K562 (cell line): Measurements from ENCODE around the gene AGPAT3. TPM values are rescaled to one million over a fixed set of nuclear protein-coding genes. Genes with fewer than 3 reads are reported as not detected.
A peak's percentile ranks its signal among the peaks of the same experiment; 100 is the strongest.

ENCODE experiments used
- ARID1B ChIP-seq: fragments of 450-650 bp; IDR thresholded peaks from 2 replicates; pipeline ENCODE4 v1.6.1; 2016; ENCODE audit warnings: antibody characterized with exemption, mild to moderate bottlenecking, inconsistent platforms
- BDP1 ChIP-seq: IDR thresholded peaks from 3 replicates; pipeline ENCODE4 v1.6.1; 2011; ENCODE audit not compliant: insufficient read length, insufficient read depth
- HMG20B ChIP-seq: fragments of 250-450 bp; sonication (Bioruptor Pico); IDR thresholded peaks from 2 replicates; pipeline ENCODE4 v1.5.0; 2021; ENCODE audit warnings: mild to moderate bottlenecking
- RBFOX2 ChIP-seq: fragments of 200-400 bp; formaldehyde crosslinking; IDR thresholded peaks from 2 replicates; pipeline ENCODE4 v1.6.1; 2017; ENCODE audit warnings: low read depth, mild to moderate bottlenecking, low read length, moderate library complexity
- RBM25 ChIP-seq: fragments of 200-400 bp; formaldehyde crosslinking; IDR thresholded peaks from 2 replicates; pipeline ENCODE4 v1.6.1; 2018; ENCODE audit warnings: low read length, low read depth, moderate library complexity; ENCODE audit not compliant: severe bottlenecking
- SRSF3 ChIP-seq: fragments of 200-400 bp; formaldehyde crosslinking; IDR thresholded peaks from 2 replicates; pipeline ENCODE4 v1.6.1; 2016; ENCODE audit warnings: mild to moderate bottlenecking, low read length, moderate library complexity; ENCODE audit not compliant: insufficient read depth
- TCF7 ChIP-seq: sonication (generic); IDR thresholded peaks from 2 replicates; pipeline ENCODE4 v1.6.1; 2016; ENCODE audit warnings: antibody characterized with exemption, borderline replicate concordance
- ZKSCAN8 ChIP-seq: fragments of 200-800 bp; sonication (Bioruptor generic); IDR thresholded peaks from 2 replicates; pipeline ENCODE4 v1.6.1; 2016; ENCODE audit warnings: missing genetic modification characterization, missing compliant biosample characterization
- ZNF3 ChIP-seq: fragments of 250-450 bp; sonication (Bioruptor Pico); IDR thresholded peaks from 2 replicates; pipeline ENCODE4 v1.5.0; 2021; ENCODE audit warnings: mild to moderate bottlenecking, moderate library complexity
- polyA plus RNA-seq, 8 experiments: library from polyadenylated mRNA; depleted of rRNA in 4 of 8; stranded (reverse) in 5 of 8; unstranded in 3 of 8; fragments of >200 nt; fragmentation: Nextera tagmentation in 2 of 8; fragmentation: Illumina TruSeq in 1 of 8; extraction: Ambion mirVana in 2 of 8; extraction: Trizol in 1 of 8; gene quantifications; 2 replicates each; pipeline versions ENCODE4 v1.2.1 to v1.2.3, GENCODE V29; 2011 to 2014; ENCODE audit warnings: inconsistent platforms in 1 of 8, missing spikeins in 1 of 8
- total RNA-seq, 7 experiments: library from RNA; depleted of rRNA in 6 of 7; stranded (reverse); fragments of >200 nt in 6 of 7; fragmentation: Illumina TruSeq in 2 of 7; extraction: Trizol in 2 of 7; gene quantifications; 2 replicates each; pipeline versions ENCODE4 v1.2.1 to v1.2.3, GENCODE V29; 2011 to 2021; ENCODE audit warnings: low replicate concordance in 1 of 7
- TF ChIP-seq, protein P1 (sequence below): fragments of 200-800 bp; sonication (Bioruptor generic); IDR thresholded peaks from 2 replicates; pipeline ENCODE4 v1.6.1; 2016; ENCODE audit warnings: missing genetic modification characterization, missing compliant biosample characterization
- TF ChIP-seq, protein P2 (sequence below), 2 experiments: IDR thresholded peaks; 2 replicates each; pipeline ENCODE4 v1.6.1; 2011; ENCODE audit warnings: borderline replicate concordance in 1 of 2, control low read depth in 1 of 2, low read depth in 1 of 2, low read length in 1 of 2, mild to moderate bottlenecking in 1 of 2, mixed read lengths in 1 of 2, moderate library complexity in 1 of 2; ENCODE audit not compliant: insufficient read depth in 1 of 2, insufficient read length in 1 of 2, poor library complexity in 1 of 2, severe bottlenecking in 1 of 2; ENCODE audit errors: extremely low read depth in 1 of 2
- TF ChIP-seq, protein P3 (sequence below): fragments of 250-450 bp; sonication (Bioruptor Pico); IDR thresholded peaks from 2 replicates; pipeline ENCODE4 v1.4.0; 2020; ENCODE audit warnings: mild to moderate bottlenecking, moderate library complexity
- TF ChIP-seq, protein P4 (sequence below): sonication (generic); formaldehyde crosslinking; IDR thresholded peaks from 2 replicates; pipeline ENCODE4 v1.8.0; 2023; ENCODE audit warnings: mild to moderate bottlenecking, missing genetic modification reagents

AGPAT3 gene
- total and polyA plus RNA-seq, 9 of the 15 experiments (the other 6 are each of a cell fraction or from before 2014, with no cell fraction given) = 1.5 to 88.4 (median 35.7) TPM

DNA sequence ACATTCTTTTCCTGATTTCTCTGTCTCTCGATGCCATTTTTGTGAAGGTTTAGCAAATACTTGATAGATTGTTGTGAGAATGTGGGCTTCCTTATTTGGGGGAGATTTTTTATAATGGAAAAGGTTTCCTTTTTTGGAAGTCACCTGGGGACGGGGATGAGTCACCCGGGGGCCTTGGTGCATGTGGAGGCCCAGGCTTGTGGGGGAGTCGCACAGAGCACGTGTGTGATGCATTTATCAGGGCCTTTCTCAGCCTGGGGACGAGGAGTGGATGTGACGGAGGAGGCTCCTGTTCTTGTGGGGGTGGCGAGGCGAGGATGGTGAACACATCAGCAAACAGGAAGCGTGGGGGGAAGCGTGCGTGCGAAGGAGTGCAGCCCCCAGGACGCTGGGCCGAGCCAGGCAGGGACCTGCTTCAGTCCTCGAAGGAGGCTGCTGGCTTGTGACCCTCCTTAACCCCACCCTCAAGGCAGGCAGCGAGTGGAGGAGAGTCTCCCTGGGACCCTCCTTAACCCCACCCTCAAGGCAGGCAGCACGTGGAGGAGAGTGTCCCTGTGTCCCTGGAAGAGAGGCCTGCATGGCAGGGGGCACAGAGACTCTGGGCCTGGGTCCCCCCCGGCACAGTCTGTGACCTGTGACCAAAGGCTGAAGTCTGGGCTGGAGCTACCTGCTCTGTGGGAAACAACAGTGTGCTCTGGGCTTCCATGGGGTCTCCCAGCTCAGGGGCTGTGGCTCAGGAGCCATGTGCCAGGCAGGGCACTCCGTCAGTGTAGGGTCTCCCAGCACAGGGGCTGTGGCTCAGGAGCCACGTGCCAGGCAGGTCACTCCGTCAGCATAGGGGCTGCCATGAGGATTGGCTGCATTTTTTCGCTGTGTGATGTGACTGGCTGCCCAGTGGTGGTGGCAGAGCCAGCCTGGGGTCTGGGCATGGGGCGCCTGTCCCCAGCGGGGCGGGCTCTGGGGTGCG, 57.2 kb downstream of the AGPAT3 start (continued):
- no peak for TF ChIP-seq ZNF3 (CRISPR knock-in tag)
- 0 out of 2 replicates have a peak, but pooled peaks have one; percentile 47 for TF ChIP-seq SRSF3
- TF ChIP-seq, protein P1, sequence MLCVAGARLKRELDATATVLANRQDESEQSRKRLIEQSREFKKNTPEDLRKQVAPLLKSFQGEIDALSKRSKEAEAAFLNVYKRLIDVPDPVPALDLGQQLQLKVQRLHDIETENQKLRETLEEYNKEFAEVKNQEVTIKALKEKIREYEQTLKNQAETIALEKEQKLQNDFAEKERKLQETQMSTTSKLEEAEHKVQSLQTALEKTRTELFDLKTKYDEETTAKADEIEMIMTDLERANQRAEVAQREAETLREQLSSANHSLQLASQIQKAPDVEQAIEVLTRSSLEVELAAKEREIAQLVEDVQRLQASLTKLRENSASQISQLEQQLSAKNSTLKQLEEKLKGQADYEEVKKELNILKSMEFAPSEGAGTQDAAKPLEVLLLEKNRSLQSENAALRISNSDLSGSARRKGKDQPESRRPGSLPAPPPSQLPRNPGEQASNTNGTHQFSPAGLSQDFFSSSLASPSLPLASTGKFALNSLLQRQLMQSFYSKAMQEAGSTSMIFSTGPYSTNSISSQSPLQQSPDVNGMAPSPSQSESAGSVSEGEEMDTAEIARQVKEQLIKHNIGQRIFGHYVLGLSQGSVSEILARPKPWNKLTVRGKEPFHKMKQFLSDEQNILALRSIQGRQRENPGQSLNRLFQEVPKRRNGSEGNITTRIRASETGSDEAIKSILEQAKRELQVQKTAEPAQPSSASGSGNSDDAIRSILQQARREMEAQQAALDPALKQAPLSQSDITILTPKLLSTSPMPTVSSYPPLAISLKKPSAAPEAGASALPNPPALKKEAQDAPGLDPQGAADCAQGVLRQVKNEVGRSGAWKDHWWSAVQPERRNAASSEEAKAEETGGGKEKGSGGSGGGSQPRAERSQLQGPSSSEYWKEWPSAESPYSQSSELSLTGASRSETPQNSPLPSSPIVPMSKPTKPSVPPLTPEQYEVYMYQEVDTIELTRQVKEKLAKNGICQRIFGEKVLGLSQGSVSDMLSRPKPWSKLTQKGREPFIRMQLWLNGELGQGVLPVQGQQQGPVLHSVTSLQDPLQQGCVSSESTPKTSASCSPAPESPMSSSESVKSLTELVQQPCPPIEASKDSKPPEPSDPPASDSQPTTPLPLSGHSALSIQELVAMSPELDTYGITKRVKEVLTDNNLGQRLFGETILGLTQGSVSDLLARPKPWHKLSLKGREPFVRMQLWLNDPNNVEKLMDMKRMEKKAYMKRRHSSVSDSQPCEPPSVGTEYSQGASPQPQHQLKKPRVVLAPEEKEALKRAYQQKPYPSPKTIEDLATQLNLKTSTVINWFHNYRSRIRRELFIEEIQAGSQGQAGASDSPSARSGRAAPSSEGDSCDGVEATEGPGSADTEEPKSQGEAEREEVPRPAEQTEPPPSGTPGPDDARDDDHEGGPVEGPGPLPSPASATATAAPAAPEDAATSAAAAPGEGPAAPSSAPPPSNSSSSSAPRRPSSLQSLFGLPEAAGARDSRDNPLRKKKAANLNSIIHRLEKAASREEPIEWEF (CRISPR knock-in tag) = peak; percentile 91
- 0 out of 2 replicates have a peak, but pooled peaks have one; percentile 69 for TF ChIP-seq ZKSCAN8 (CRISPR knock-in tag)
- peak; percentile 80; the same call in 1 of the 2 replicates for TF ChIP-seq TCF7
- TF ChIP-seq, protein P2, sequence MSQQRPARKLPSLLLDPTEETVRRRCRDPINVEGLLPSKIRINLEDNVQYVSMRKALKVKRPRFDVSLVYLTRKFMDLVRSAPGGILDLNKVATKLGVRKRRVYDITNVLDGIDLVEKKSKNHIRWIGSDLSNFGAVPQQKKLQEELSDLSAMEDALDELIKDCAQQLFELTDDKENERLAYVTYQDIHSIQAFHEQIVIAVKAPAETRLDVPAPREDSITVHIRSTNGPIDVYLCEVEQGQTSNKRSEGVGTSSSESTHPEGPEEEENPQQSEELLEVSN (IDR thresholded peaks at IDR 0.05; ENCODE audit: borderline replicate concordance in 1 of 2, extremely low read depth in 1 of 2, insufficient read depth in 1 of 2, insufficient read length in 1 of 2, low read depth in 1 of 2, low read length in 1 of 2, poor library complexity in 1 of 2, severe bottlenecking in 1 of 2) = peak; percentile 91 to 95
- TF ChIP-seq HMG20B = no peak
- TF ChIP-seq RBFOX2 = peak; percentile 76
- TF ChIP-seq BDP1 = no peak
- TF ChIP-seq, protein P3, sequence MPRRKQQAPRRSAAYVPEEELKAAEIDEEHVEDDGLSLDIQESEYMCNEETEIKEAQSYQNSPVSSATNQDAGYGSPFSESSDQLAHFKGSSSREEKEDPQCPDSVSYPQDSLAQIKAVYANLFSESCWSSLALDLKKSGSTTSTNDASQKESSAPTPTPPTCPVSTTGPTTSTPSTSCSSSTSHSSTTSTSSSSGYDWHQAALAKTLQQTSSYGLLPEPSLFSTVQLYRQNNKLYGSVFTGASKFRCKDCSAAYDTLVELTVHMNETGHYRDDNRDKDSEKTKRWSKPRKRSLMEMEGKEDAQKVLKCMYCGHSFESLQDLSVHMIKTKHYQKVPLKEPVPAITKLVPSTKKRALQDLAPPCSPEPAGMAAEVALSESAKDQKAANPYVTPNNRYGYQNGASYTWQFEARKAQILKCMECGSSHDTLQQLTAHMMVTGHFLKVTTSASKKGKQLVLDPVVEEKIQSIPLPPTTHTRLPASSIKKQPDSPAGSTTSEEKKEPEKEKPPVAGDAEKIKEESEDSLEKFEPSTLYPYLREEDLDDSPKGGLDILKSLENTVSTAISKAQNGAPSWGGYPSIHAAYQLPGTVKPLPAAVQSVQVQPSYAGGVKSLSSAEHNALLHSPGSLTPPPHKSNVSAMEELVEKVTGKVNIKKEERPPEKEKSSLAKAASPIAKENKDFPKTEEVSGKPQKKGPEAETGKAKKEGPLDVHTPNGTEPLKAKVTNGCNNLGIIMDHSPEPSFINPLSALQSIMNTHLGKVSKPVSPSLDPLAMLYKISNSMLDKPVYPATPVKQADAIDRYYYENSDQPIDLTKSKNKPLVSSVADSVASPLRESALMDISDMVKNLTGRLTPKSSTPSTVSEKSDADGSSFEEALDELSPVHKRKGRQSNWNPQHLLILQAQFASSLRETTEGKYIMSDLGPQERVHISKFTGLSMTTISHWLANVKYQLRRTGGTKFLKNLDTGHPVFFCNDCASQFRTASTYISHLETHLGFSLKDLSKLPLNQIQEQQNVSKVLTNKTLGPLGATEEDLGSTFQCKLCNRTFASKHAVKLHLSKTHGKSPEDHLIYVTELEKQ (CRISPR knock-in tag) = no peak
- no peak for TF ChIP-seq RBM25
- peak; percentile 91 for TF ChIP-seq ARID1B
- TF ChIP-seq, protein P4, sequence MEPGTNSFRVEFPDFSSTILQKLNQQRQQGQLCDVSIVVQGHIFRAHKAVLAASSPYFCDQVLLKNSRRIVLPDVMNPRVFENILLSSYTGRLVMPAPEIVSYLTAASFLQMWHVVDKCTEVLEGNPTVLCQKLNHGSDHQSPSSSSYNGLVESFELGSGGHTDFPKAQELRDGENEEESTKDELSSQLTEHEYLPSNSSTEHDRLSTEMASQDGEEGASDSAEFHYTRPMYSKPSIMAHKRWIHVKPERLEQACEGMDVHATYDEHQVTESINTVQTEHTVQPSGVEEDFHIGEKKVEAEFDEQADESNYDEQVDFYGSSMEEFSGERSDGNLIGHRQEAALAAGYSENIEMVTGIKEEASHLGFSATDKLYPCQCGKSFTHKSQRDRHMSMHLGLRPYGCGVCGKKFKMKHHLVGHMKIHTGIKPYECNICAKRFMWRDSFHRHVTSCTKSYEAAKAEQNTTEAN (CRISPR knock-in tag) = no peak
